Ovary (tissue), 9 donors: ENCODE results near the gene RNGTT. TPM values are rescaled to one million over a fixed set of nuclear protein-coding genes. Genes with fewer than 3 reads are reported as not detected.

ENCODE experiments used
- DNase-seq, 5 donors: peaks; one replicate each; pipeline ENCODE4 v3.0.0-alpha.2; 2019 to 2020
- H3K27ac ChIP-seq, 2 donors: fragments of 200-600 bp; one replicate each; pipeline versions ENCODE4 v1.5.1 to v1.8.0; 2019 to 2022
- H3K27me3 ChIP-seq: fragments of 200-600 bp; one replicate; pipeline ENCODE4 v1.8.0; 2022
- H3K36me3 ChIP-seq: fragments of 200-600 bp; sonication (generic); one replicate; pipeline ENCODE4 v1.5.1; 2019
- H3K4me1 ChIP-seq: one replicate; pipeline ENCODE4 v1.8.1; 2013; ENCODE audit warnings: mild to moderate bottlenecking, moderate library complexity; ENCODE audit not compliant: insufficient read depth
- H3K4me3 ChIP-seq: fragments of 200-600 bp; sonication (generic); one replicate; pipeline ENCODE4 v1.5.1; 2017
- H3K9me3 ChIP-seq, 2 donors: fragments of 200-600 bp in 1 of 2; sonication (generic) in 1 of 2; one replicate each; pipeline versions ENCODE4 v1.5.1 to v1.8.1; 2013 to 2019; ENCODE audit warnings: mild to moderate bottlenecking in 1 of 2, moderate library complexity in 1 of 2
- CTCF ChIP-seq, 3 donors: fragments of 450-650 bp in 2 of 3; fragments of 200-600 bp in 1 of 3; IDR thresholded peaks; one replicate each; pipeline versions ENCODE4 v1.5.1 to v1.8.0; 2016 to 2022; ENCODE audit warnings: antibody characterized with exemption in 3 of 3, mild to moderate bottlenecking in 1 of 3
- EP300 ChIP-seq: sonication (generic); formaldehyde crosslinking; IDR thresholded peaks from one replicate; pipeline ENCODE4 v1.6.1; 2017; ENCODE audit warnings: antibody characterized with exemption
- POLR2A ChIP-seq: fragments of 450-650 bp; IDR thresholded peaks from one replicate; pipeline ENCODE4 v1.6.1; 2017; ENCODE audit warnings: antibody characterized with exemption, mild to moderate bottlenecking, moderate library complexity
- WGBS, 3 donors: extraction: QIAGEN DNeasy Blood & Tissue Kit in 1 of 3; methylation state at CpG; one replicate each; pipeline versions ENCODE4 v1.1.5 to v1.1.7; 2013 to 2017; 5-methylcytosine and 5-hydroxymethylcytosine counted together
- intact Hi-C, 4 donors: fragments of 100-400 bp; cut with DNase I; formaldehyde crosslinking; loops; one replicate each; pipeline versions ENCODE4 v1.11.0 to v1.15.1; 2022 to 2023
- polyA plus RNA-seq, 2 donors: library from polyadenylated mRNA; stranded (reverse); fragments of 200-250 nt in 1 of 2; fragments of 350-450 nt in 1 of 2; fragmentation: Illumina TruSeq in 1 of 2; extraction: RNeasy Lipid Tissue Mini Kit (QIAGEN cat#74804) in 1 of 2; gene quantifications; one replicate each; pipeline ENCODE4 v1.2.3, GENCODE V29; 2013 to 2014
- total RNA-seq, 7 donors: library from RNA; depleted of rRNA in 2 of 7; stranded (reverse); fragments of >200 nt in 2 of 7; fragmentation: NEBNext Ultra II Directional in 3 of 7; extraction: Animal tissue kit (Norgen Biotek cat#: 25700) in 3 of 7; gene quantifications; one replicate each; pipeline versions ENCODE4 v1.1.0 to v1.2.4, GENCODE V29; 2016 to 2023
- donor health status: DM: no; HTN: no; CAD: no; lungs with moderate emphysema.
- donor health status: DM: no; HTN: no; CAD: no.
- donor health status: Bipolar disorder and iron deficiency.
- donor health status: DM: yes; HTN: yes; CAD: no.
- donor health status: DM: no; HTN: no; CAD: no.
- donor health status: DM: yes; HTN: yes; CAD: no.

The RNGTT gene
- total and polyA plus RNA-seq, 9 donors: 3.9 to 17.9 (median 10.5) TPM

GRCh38 chr6:88612631-88613030 lies 350.8 kb downstream of the RNGTT start:
- DNase-seq: no peak
- Histone ChIP-seq H3K9me3 (no peaks in the 10 kb centered on the region), H3K36me3 (no peaks in the 10 kb centered on the region), H3K27ac (no peak overlapping the region), H3K4me1 (no peaks in the 10 kb centered on the region), H3K4me3 (no peak overlapping the region), H3K27me3 (no peaks in the 10 kb centered on the region)
- intact Hi-C loops: no loop called here
- 73 to 82% (median 80%) methylated on average over 5 of the region's 5 CpGs for WGBS, 3 donors
- TF ChIP-seq POLR2A (no peak), EP300 (no peak), CTCF (IDR thresholded peaks at IDR 0.05) (no peak)

- no peaks in the 10 kb centered on the region for H3K27me3 ChIP-seq
- 44 to 49% (median 45%) methylated on average over 4 of the region's 4 CpGs for WGBS, 3 donors
Observed at GRCh38 chr6:88611721-88612120, 351.7 kb downstream of the RNGTT start.

GRCh38 chr6:88609983-88610382 lies 353.4 kb downstream of the RNGTT start:
- H3K27me3 ChIP-seq: no peaks in the 10 kb centered on the region
- no peak overlapping the region for H3K27ac ChIP-seq
- H3K4me1 ChIP-seq: no peaks in the 10 kb centered on the region
- no peaks in the 10 kb centered on the region for H3K36me3 ChIP-seq
- 97 to 98% (median 97%) methylated on average over 3 of the region's 3 CpGs for WGBS, 3 donors
- TF ChIP-seq POLR2A (no peak), EP300 (no peak), CTCF (IDR thresholded peaks at IDR 0.05) (no peak)
- no peak for DNase-seq
- no peaks in the 10 kb centered on the region for H3K9me3 ChIP-seq
- H3K4me3 ChIP-seq: no peak overlapping the region
- intact Hi-C loops: no loop called here

More at GRCh38 chr6:88611721-88612120, 351.7 kb downstream of the RNGTT start:
- Histone ChIP-seq H3K27ac (no peak overlapping the region), H3K4me1 (no peaks in the 10 kb centered on the region), H3K4me3 (no peak overlapping the region), H3K36me3 (no peaks in the 10 kb centered on the region), H3K9me3 (no peaks in the 10 kb centered on the region)
- TF ChIP-seq EP300 (no peak), CTCF (IDR thresholded peaks at IDR 0.05) (no peak), POLR2A (no peak)
- no peak for DNase-seq
- intact Hi-C loops: no loop called here

GRCh38 chr6:88605271-88605670 lies 358.1 kb downstream of the RNGTT start:
- no peak for DNase-seq
- intact Hi-C loops: no loop called here
- H3K4me3 ChIP-seq: no peak overlapping the region
- no peaks in the 10 kb centered on the region for H3K9me3 ChIP-seq
- no peak overlapping the region for H3K27ac ChIP-seq
- H3K27me3 ChIP-seq: no peaks in the 10 kb centered on the region
- TF ChIP-seq EP300: no peak
- no peak for TF ChIP-seq POLR2A
- no peak for TF ChIP-seq CTCF (IDR thresholded peaks at IDR 0.05)
- no peaks in the 10 kb centered on the region for H3K36me3 ChIP-seq
- whole genome bisulfite sequencing, 3 donors: 74 to 82% (median 79%) methylated on average over 3 of the region's 3 CpGs
- no peaks in the 10 kb centered on the region for H3K4me1 ChIP-seq

GRCh38 chr6:88599571-88599970 lies 363.8 kb downstream of the RNGTT start:
- Histone ChIP-seq H3K27me3 (no peaks in the 10 kb centered on the region), H3K27ac (no peak overlapping the region), H3K36me3 (no peaks in the 10 kb centered on the region), H3K4me3 (no peak overlapping the region), H3K4me1 (no peaks in the 10 kb centered on the region), H3K9me3 (no peaks in the 10 kb centered on the region)
- TF ChIP-seq EP300 (no peak), POLR2A (no peak), CTCF (IDR thresholded peaks at IDR 0.05) (no peak)
- 80 to 81% (median 80%) methylated on average over 6 of the region's 6 CpGs for WGBS, 3 donors
- no peak for DNase-seq
- intact Hi-C loops: no loop called here
